ENCODE data around the gene CYTH2.

DNA sequence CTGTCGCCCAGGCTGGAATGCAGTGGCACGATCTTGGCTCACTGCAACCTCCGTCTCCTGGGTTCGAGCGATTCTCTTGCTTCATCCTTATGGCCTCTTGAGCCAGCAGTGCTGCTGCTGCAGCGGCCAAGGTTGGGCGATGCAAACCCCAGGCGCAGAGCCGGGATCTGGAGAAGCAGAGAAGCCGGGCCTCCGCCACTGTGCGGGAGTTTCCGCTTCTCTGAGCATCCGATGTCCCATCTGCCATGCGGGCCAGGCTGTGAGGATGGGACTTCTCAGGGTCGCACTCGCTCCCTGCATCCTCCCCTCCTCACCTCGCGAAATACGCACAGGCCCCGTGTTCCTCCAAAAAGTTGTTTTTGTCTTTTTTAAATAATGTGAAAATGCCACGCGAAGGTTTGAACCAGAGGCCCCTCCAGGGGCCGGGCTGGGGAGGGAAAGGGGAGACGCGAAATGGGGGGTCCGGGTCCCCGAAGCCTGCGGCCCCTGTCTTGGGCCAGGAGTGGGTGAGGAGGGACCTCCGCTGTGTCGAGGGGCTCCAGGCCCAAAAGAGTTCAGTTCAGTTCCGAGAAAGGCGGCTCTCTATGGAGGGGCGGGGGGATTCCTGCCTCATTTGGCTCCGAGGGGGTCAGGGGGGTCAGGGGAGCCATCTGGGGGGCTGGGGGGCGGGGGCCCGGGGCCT lies 15.9 kb downstream of the CYTH2 start:
- no peak for TF ChIP-seq EZH2phosphoT487 (IDR thresholded peaks at IDR 0.05; ENCODE audit: borderline replicate concordance, low read length)
- TF ChIP-seq, protein P1, sequence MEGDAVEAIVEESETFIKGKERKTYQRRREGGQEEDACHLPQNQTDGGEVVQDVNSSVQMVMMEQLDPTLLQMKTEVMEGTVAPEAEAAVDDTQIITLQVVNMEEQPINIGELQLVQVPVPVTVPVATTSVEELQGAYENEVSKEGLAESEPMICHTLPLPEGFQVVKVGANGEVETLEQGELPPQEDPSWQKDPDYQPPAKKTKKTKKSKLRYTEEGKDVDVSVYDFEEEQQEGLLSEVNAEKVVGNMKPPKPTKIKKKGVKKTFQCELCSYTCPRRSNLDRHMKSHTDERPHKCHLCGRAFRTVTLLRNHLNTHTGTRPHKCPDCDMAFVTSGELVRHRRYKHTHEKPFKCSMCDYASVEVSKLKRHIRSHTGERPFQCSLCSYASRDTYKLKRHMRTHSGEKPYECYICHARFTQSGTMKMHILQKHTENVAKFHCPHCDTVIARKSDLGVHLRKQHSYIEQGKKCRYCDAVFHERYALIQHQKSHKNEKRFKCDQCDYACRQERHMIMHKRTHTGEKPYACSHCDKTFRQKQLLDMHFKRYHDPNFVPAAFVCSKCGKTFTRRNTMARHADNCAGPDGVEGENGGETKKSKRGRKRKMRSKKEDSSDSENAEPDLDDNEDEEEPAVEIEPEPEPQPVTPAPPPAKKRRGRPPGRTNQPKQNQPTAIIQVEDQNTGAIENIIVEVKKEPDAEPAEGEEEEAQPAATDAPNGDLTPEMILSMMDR (IDR thresholded peaks at IDR 0.05; ENCODE audit: low read depth, low read length, poor library complexity, severe bottlenecking): no peak

Measured in DOHH2 (cell line).